HEK293T (cell line): ENCODE measurements around the gene TNFAIP8L1.

Experiments used
- CTCF ChIA-PET: fragments of 350-600 bp; formaldehyde crosslinking; extraction: SDS; loops from one replicate; lab custom pipeline; 2021; ENCODE audit warnings: antibody characterized with exemption, inconsistent platforms; lab: Yijun Ruan, JAX
- POLR2A ChIA-PET: fragments of 350-600 bp; formaldehyde crosslinking; extraction: SDS; loops from one replicate; lab custom pipeline; 2020; ENCODE audit warnings: antibody characterized with exemption, inconsistent platforms; lab: Yijun Ruan, JAX
- DNase-seq: peaks from one replicate; pipeline ENCODE4 v3.0.0; 2012; ENCODE audit warnings: mixed read lengths; ENCODE audit errors: extremely low spot score
- ARNT ChIP-seq: fragments of 450-650 bp; IDR thresholded peaks from 2 replicates; pipeline ENCODE4 v1.6.1; 2017; ENCODE audit warnings: mild to moderate bottlenecking
- BHLHE40 ChIP-seq: fragments of 450-650 bp; IDR thresholded peaks from 2 replicates; pipeline ENCODE4 v1.6.1; 2016; ENCODE audit warnings: mild to moderate bottlenecking, moderate library complexity, borderline replicate concordance
- CTBP1 ChIP-seq: fragments of 450-650 bp; IDR thresholded peaks from 2 replicates; pipeline ENCODE4 v1.6.1; 2016; ENCODE audit warnings: borderline replicate concordance
- ELF4 ChIP-seq: fragments of 450-650 bp; IDR thresholded peaks from 2 replicates; pipeline ENCODE4 v1.6.1; 2017; ENCODE audit warnings: antibody characterized with exemption
- FOXA1 ChIP-seq: fragments of 450-650 bp; IDR thresholded peaks from 2 replicates; pipeline ENCODE4 v1.6.1; 2016; ENCODE audit warnings: mild to moderate bottlenecking
- FOXK2 ChIP-seq: fragments of 450-650 bp; IDR thresholded peaks from 2 replicates; pipeline ENCODE4 v1.6.1; 2016; ENCODE audit warnings: mild to moderate bottlenecking
- FOXM1 ChIP-seq: fragments of 450-650 bp; IDR thresholded peaks from 2 replicates; pipeline ENCODE4 v1.6.1; 2017; ENCODE audit warnings: mild to moderate bottlenecking, borderline replicate concordance
- HDGF ChIP-seq: fragments of 450-650 bp; IDR thresholded peaks from 2 replicates; pipeline ENCODE4 v1.6.1; 2017; ENCODE audit warnings: antibody characterized with exemption, borderline replicate concordance
- L3MBTL2 ChIP-seq: fragments of 450-650 bp; conservative IDR thresholded peaks from 2 replicates; pipeline ENCODE4 v1.6.1; 2016; ENCODE audit warnings: mild to moderate bottlenecking
- LEF1 ChIP-seq: fragments of 450-650 bp; IDR thresholded peaks from 2 replicates; pipeline ENCODE4 v1.6.1; 2017; ENCODE audit warnings: mild to moderate bottlenecking, borderline replicate concordance
- NFRKB ChIP-seq: fragments of 450-650 bp; IDR thresholded peaks from 2 replicates; pipeline ENCODE4 v1.6.1; 2016; ENCODE audit warnings: mild to moderate bottlenecking, moderate library complexity
- PKNOX1 ChIP-seq: fragments of 450-650 bp; IDR thresholded peaks from 2 replicates; pipeline ENCODE4 v1.6.1; 2016
- SP1 ChIP-seq: fragments of 450-650 bp; IDR thresholded peaks from 2 replicates; pipeline ENCODE4 v1.6.1; 2017
- SUZ12 ChIP-seq: fragments of 450-650 bp; IDR thresholded peaks from 2 replicates; pipeline ENCODE4 v1.6.1; 2016; ENCODE audit warnings: mild to moderate bottlenecking
- TARDBP ChIP-seq: fragments of 450-650 bp; IDR thresholded peaks from 2 replicates; pipeline ENCODE4 v1.6.1; 2016
- ZNF384 ChIP-seq: fragments of 450-650 bp; IDR thresholded peaks from 2 replicates; pipeline ENCODE4 v1.6.1; 2016

TNFAIP8L1 gene

GRCh38 chr19:4604912-4605311, 34.4 kb upstream of the TNFAIP8L1 start:
- POLR2A ChIA-PET: no interaction called here
- CTCF ChIA-PET: interaction anchor here (1.7 kb wide), 1 partner anchor 28 kb away, joined by 9 read pairs; no protein-coding TSS in a partner anchor
- TF ChIP-seq TARDBP: no peak
- no peak for TF ChIP-seq LEF1
- TF ChIP-seq SUZ12: no peak
- no peak for TF ChIP-seq ELF4
- no peak for TF ChIP-seq PKNOX1
- DNase-seq: no peak

- CTCF ChIA-PET: interaction anchor here (1.2 kb wide), 1 partner anchor 27 kb away, joined by 5 read pairs; no protein-coding TSS in a partner anchor
- DNase-seq: no peak
- POLR2A ChIA-PET: no interaction called here
- no peak for TF ChIP-seq LEF1
- no peak for TF ChIP-seq NFRKB
- no peak for TF ChIP-seq SP1
- TF ChIP-seq SUZ12: no peak
- no peak for TF ChIP-seq ELF4
- TF ChIP-seq FOXM1: no peak
- no peak for TF ChIP-seq ZNF384
- TF ChIP-seq ARNT: no peak
- no peak for TF ChIP-seq PKNOX1
- TF ChIP-seq TARDBP: no peak
- no peak for TF ChIP-seq FOXK2
- no peak for TF ChIP-seq FOXA1
Observed at GRCh38 chr19:4606181-4606580, 33.1 kb upstream of the TNFAIP8L1 start.

- CTCF ChIA-PET: interaction anchor here (0.7 to 1.2 kb wide), 4 partner anchors 13 to 40 kb away, joined by 3 to 5 read pairs (median 4); no protein-coding TSS in a partner anchor
- DNase-seq: peak; percentile 73
- POLR2A ChIA-PET: interaction anchor here (0.6 to 1.0 kb wide), 2 partner anchors 14 to 30 kb away, joined by 3 to 4 read pairs; no protein-coding TSS in a partner anchor
- TF ChIP-seq ARNT (no peak), L3MBTL2 (peak; percentile 77), HDGF (no peak), PKNOX1 (peak; percentile 95)
Observed at GRCh38 chr19:4606921-4607678, 32.2 kb upstream of the TNFAIP8L1 start.

- CTCF ChIA-PET: interaction anchor here (1.5 kb wide), 1 partner anchor 23 kb away, joined by 3 read pairs; no protein-coding TSS in a partner anchor
- POLR2A ChIA-PET: no interaction called here
- no peak for DNase-seq
- TF ChIP-seq FOXM1 (no peak), SP1 (no peak), L3MBTL2 (no peak), ZNF384 (no peak), TARDBP (no peak), FOXK2 (no peak), BHLHE40 (no peak), ARNT (no peak), SUZ12 (no peak), ELF4 (no peak), CTBP1 (no peak), PKNOX1 (no peak)
Observed at GRCh38 chr19:4609878-4610511, 29.3 kb upstream of the TNFAIP8L1 start.

GRCh38 chr19:4613254-4613751, 26.0 kb upstream of the TNFAIP8L1 start:
- no peak for DNase-seq
- no peak for TF ChIP-seq FOXM1
- TF ChIP-seq NFRKB: no peak
- no peak for TF ChIP-seq TARDBP
- no peak for TF ChIP-seq BHLHE40
- TF ChIP-seq PKNOX1: no peak
- ChIA-PET CTCF (no interaction called here), POLR2A (no interaction called here)
